Posterior cingulate gyrus (tissue), 11 donors: ENCODE results near the gene CIC.

ENCODE experiments used
- DNase-seq, 10 donors: peaks; one replicate each; pipeline versions ENCODE4 v3.0.0 to v3.0.0-alpha.2; 2020 to 2021; ENCODE audit warnings: mixed read lengths in 3 of 10
- intact Hi-C: fragments of 100-400 bp; cut with DNase I; formaldehyde crosslinking; loops from one replicate; pipeline ENCODE4 v1.15.1; 2023

Gene CIC

DNA sequence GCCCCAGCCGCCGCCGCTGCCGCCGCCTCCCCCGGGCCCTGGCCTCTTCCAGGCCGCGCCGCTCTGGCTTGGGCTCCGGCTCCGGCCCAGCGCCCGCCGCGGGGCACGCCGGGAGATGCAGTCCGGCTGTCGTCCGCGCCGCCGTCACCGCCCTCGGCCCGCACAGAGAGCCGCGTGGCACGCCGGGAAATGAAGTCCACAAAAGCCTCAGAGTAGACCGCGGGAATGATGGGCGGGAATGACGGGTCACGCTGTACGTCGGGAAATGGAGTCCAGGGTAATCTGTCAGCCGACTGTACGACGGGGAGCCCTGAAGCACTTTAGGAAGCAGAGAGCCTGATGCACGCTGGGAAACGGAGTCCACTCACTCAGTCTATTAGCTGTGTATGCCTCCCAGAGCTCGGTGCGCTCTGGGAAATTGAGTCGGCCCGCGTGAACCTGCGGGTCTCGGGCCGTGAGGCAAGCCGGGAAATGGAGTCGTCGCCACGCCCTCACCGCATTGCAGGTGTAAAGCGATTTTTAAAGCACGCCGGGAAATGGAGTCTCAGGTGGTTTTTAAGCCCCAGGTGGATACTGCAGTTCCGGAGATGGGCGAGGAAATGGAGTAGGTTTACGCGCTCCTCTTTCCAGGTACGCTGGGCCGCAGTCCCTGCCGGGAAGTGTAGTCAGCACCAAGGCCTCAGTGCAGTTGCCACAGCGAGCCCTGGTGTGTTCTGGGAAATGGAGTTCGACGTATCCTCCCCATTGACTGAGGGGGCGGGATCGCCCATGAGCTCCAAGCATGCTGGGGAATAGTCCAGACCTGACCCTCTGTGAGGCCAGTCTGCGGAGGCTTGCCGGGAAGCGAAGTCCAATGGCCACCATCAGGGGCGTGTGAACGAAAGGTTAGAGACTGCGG lies 26.3 kb upstream of the CIC start, which contains the start of gene GSK3A:
GSK3A (minus strand) TSS at position 91 of the 898 bp plus-strand sequence. CDS start 137 bp downstream, outside the sequence.
- intact Hi-C loops = loop anchor here (10.0 kb wide), 1 partner anchor 82 kb away; the partner anchor contains the start of gene MEGF8
- peak; percentile 98 to 100 (median 99) for DNase-seq

DNA sequence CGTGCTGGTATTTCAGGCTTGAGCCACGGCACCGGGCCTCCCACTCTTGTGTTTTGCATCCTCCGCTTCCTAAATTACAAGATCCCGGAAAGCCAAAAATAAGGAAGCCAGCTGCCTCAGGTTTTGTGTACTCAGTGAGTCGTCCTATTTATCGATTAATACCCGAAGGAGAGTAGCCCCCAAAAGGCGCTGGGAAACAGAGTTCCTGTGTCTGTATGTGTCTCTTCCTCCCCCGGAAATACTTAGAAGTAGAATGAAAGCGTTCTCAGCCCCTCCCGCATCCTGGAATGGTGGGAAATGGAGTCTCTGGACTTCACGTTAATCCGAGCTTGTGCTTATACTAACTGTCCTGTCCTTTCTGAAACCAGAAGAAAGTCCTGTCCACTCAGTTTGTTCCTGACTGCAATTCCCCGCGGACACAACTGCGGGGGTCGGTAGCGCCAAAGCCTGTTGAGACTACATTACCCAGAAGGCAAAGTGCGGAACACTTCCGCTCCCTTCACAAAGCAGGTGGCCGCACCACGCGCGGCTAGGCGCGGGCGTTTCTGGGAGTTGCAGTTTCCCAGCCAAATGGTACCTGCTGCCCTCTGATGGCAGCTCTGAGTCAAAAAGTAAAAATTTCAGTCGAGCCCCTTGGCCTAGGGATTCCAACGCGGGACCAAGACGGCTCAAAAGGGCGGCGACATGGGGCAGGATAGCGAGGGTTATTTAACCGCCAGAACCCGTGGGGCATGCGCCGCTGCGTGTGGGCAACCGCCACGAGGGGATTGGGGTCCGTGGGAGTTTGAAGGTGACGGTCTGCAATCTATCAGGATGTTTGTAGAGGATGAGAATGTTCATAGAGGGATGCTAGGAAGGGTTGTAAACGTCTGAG lies 24.5 kb upstream of the CIC start:
- intact Hi-C loops = loop anchor here (5.0 to 10.0 kb wide), 2 partner anchors 53 to 80 kb away; partner anchors contain the start of gene MEGF8

DNA sequence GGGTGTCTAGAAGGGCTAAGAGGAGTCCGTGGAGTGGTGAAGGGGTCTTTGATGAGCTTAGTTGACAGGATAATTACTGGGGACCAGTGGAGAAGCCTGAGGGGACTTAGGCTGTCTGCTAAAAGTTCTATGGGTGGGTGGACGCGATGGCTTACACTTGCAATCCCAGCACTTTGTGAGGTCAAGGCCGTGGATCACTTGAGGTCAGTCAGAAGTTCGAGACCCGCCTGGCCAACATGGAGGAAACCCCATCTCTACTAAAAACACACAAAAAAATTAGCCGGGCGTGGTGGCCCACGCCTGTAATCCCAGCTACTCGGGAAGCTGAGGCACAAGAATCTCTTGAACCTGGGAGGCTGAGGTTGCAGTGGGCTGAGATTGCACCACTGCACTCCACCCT lies 23.8 kb upstream of the CIC start:
- intact Hi-C loops = loop anchor here (5.0 to 10.0 kb wide), 2 partner anchors 52 to 80 kb away; partner anchors contain the start of gene MEGF8

More for the DNA sequence above, 24.5 kb upstream of the CIC start:
- peak; percentile 89 to 99 (median 92) for DNase-seq

DNA sequence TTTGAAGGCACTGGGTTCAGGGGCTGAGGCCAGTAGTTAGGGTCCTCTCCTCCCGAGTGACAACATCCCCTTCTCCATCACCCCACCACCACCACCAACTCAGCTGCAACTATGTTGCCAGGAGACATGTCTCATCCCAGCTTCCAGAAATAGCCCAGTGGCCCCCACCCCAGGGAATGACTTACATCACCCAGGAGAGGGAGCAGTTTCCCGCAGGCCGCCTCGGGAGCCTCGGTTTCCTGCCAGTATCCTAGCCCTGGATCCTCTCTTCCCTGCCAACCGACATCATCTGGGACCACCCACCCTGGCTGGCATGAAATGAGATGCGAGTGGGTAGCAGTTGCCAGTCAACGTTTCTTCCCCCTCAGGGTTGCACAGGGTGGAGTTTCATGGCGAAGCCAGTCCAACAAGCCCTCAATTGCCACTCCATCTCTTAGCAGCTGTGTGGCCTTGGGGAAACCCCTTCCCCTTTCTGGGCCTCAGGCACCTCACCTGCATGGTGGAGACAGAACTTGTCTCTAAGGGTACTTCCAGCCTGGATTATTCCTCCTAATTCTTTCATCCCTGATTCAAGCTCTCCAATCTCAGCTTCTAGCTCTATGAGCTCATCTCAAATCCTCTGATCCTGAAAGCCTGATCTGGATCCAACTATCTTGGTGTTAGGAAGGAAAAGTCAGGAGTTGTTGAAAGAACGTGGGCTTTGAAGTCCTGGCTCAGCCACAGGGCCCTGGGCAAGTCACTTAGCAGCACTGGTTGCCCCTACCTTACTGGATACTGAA lies 22.7 kb upstream of the CIC start:
- peak; percentile 75 to 99 (median 86) for DNase-seq
- intact Hi-C loops = loop anchor here (1.0 to 10.0 kb wide), 3 partner anchors 33 to 78 kb away; partner anchors contain the start of gene MEGF8

More for the DNA sequence above, 23.8 kb upstream of the CIC start:
- DNase-seq = no peak

DNA sequence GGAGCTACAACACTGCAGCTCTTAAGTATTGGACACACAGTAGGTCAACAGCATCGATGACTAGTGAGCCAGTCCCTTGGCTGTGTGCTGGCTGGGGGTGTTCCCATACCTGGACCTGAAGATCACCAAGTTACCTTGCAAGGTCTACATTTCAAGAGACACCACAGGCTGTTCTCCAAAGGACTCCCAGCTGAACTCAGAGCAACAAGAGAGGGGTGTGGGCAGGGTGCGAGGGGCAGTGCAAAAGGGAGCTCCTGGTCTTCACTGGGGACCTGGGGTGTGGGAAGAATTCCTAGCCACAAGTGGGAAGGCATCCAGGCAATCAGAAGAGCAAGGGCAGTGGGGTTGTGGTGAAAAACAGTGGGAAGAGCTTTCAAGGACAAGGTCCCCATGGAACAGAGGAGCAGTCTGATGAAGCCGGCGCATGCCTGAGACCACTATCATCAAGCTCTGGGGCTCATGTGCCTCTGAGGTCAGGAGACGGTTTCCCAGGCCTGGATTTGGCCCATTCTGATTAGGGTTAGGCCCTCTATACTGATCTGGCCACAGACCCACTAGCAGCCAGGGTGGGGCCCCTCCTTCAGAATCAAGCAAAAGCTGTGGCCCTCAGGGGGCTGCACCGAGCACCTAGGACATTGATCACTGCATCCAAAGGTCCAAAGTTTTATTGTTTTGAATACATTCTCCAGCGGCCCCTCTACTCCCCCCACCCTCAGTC lies 22.0 kb upstream of the CIC start:
- intact Hi-C loops = loop anchor here (1.0 to 10.0 kb wide), 3 partner anchors 32 to 78 kb away; partner anchors contain the start of gene MEGF8

DNA sequence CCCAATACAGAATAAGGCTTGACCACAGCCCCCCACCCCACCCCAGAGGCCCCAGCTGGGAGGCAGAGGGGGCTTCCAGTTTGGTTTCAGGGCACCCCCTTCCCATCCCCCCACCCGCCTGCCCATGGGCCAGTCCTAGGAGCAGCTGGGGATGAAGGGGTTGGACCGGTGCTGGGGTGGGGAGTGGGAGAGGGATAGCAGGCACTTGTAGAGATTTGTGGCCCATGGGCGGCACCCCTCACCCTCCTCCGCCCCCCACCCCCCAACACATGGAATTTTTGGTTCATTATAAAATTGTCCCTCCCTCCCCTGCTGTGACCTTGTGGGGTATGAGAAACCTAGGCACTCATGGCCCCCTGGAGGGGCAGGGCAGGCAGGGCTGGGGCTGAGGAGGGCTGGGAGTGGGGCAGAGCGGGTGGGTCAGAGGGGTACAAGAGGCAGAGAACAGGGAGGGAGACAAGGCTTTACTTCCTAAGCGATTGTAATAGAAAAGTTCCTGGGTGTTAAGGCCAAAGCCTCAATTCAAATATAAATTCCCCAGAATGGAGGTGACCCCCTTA lies 21.3 kb upstream of the CIC start:
- DNase-seq = peak in 1 of 10 donors; percentile 75
- intact Hi-C loops = loop anchor here (5.0 to 10.0 kb wide), 2 partner anchors 50 to 77 kb away; partner anchors contain the start of gene MEGF8

More for the DNA sequence above, 22.0 kb upstream of the CIC start:
- DNase-seq = no peak

DNA sequence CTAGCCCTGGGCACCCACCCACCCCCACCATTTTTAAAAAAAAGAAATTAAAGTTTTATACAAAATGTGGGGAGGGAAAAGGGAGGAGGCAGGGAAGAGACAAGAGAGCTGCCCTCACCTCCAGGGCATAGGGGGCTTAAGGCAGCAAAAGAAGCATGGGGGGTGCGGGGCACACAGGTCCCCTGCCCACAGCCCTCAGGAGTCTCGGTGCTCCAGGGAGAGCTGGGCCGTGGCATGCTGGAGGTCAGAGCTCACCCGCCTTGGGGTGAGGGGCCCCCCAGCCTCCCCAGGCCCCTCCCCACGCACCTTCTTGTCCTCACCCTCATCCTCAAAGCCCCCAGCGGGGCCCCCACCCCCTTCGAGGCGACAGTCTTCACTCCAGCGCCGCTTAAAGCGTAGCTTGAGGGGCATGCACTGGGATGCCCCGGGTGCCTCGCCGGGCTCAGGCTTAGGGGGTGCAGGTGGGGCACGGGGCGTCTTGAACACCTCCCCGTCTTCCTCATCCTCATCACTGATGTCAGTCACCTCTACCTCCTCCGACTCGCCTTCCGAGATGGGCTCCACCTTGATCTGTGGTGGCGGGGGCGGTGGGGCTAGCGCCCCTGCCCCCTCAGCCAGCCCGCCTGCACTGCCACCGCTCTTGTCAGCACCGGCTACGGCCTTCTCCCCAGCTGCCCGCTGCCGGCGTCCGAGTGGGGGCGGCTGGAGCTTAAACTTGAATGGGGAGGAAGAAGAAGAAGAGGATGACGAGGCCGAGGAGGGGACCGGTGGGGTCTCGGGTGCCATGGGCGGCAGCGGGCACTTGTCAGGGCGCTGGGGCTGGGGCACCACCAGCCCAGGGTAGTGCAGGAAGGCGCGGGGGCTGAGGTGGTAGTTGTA lies 20.5 kb upstream of the CIC start:
- DNase-seq = peak in 2 of 10 donors; percentile 89 to 91
- intact Hi-C loops = loop anchor here (5.0 to 10.0 kb wide), 2 partner anchors 49 to 76 kb away; partner anchors contain the start of gene MEGF8

DNA sequence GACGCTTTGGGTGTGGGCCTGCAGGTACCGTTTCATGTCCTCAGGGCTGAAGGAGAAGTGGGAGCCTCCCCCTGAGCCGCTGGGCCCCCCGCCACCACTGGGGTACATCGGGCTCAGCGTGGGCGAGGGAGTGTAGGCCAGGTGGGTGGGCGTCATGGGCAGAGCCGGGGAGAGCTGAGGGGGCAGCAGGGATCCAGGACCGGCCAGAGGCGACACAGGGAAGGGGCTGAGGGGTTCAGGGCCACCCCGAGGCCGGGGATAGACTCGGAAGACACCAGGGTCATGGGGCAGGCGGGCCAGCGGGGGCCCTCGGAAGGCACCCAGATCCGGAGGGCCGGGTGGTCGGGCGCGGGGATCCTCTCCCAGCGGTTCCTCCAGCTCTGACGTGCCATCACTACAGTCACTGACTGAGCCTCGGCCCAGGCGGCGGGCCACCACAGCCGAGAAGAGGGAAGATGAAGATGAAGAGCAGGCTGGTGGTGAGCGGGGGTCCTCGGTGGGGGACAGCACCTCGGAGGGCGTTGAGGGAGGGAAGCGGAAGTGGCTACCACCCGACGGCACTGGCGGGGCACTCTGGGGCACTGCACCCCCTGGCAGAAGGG lies 19.8 kb upstream of the CIC start:
- intact Hi-C loops = loop anchor here (5.0 to 10.0 kb wide), 2 partner anchors 48 to 76 kb away; partner anchors contain the start of gene MEGF8
- peak in 1 of 10 donors; percentile 68 for DNase-seq

DNA sequence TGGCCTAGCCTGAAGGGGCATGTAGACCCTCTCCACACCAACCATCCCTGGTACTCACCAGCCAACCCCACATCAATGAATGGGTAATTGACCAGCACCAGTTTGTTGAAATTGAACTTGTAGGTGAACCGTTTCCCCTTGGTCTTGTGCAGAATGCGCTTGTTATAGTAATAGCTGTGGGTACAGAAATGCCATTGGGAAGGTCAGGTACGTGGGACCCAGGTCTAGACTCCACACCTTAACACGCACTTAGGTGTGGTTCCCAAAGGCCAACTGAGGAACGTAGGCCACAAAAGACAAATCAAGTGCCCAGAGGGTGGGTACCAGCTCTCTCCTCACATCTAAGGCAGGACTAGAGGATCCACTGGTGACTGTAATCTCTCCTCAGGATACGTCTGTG lies 19.3 kb upstream of the CIC start:
- intact Hi-C loops = loop anchor here (5.0 to 10.0 kb wide), 2 partner anchors 48 to 75 kb away; partner anchors contain the start of gene MEGF8

DNA sequence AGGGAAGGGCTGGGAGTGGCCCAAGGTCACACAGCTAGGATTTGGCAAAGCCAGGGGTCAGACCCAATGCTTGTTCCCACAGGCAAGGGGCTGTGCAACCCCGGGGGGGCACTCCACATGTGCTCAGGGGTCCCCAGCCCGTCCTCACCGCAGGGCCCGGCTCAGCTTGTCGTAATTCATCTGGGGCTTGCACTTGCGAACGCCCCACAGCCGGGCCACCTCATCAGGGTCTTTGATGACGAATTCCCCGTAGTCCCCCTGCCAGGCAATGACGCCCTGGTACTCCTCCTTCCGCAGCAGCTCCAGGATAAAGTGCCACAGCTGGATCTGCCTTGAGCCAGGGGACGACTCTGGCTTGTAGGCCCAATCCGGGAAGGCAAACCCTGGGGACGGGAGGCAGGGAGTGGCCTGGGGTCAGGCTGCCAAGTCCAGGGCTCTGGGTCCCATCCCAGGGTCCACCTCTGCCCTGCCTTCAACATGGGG lies 18.8 kb upstream of the CIC start:
- intact Hi-C loops = no loop called here
- no peak for DNase-seq

More for the DNA sequence above, 19.3 kb upstream of the CIC start:
- no peak for DNase-seq

DNA sequence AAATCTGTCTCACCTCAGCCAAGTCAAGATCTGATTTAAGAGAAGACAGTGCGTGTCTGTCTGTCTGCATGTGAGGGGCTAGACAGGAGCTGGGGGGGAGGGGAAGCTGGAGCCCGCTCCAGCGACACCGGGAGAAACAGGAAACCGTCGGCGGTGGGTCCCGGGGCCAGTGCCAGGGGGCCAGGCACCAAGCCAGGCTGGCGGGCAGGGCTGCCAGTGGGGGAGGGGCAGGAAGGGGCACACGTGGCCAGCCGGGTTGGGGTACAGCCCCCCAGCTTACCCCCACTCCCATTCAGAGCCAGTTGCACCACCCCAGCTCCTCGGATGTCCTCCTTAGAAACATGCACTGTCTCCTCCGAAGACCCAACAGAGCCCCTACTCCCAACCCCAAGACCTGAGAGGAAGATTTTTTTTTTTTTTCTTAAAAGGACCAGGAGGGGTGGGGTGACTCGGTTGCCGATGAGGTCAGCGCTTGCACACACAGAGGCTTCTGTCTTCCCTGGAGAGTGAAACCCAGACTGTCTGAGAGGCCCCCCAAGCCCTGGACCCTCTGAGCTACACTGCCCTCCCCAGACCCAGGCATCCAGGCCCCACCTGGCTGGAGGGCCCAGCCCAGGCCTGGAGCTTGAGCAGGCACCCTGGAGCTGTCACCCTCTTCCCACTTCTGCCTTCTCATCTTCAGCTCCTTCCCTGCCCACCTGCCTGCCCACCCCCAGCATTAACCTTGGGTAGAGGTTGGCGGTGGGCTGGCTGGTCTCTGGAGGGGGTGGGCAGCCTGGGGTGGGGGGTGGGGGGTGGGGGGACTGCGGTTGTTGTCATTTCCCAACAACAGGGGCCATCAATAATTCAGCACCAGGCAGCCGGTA lies 18.2 kb upstream of the CIC start:
- DNase-seq = peak in 4 of 10 donors; percentile 36 to 89 (median 58)
- intact Hi-C loops = no loop called here

DNA sequence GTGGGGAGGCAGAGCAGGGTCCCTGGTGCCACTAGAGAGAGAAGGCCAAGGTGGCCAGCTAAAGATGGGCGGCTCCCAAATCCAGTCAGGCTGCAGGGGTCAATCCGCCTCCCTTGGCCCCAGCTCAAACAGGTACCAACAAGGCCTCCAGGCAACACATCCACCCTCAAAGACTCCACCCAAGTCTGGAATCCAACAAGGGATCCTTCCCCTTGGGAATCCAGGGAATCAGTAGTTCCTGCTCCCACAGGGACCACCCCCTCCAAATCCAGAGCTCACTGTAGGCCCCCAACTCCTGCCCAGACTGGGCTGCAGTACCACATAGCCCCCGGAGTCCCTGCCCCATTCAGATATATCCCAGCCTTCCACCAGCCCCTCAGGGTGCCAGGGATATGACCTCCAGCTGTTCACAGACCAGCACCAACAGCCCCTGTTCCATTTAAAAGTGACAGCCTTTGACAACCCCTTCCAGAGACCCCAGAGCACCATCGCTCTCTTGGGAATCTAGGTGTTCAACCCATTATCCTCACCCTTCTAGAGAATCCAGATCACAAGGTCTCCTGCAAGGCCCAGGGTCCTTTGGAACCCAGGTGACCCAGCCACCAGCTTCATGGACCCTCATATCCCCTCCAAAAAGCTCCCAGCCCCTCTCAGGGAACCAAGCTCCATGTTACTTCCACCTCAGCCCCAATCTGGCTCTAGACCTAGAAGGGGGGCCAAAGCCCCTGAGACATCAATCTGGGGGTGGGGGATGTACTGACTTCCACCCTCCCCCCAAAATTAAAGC lies 17.3 kb upstream of the CIC start:
- no peak for DNase-seq
- intact Hi-C loops = no loop called here

DNA sequence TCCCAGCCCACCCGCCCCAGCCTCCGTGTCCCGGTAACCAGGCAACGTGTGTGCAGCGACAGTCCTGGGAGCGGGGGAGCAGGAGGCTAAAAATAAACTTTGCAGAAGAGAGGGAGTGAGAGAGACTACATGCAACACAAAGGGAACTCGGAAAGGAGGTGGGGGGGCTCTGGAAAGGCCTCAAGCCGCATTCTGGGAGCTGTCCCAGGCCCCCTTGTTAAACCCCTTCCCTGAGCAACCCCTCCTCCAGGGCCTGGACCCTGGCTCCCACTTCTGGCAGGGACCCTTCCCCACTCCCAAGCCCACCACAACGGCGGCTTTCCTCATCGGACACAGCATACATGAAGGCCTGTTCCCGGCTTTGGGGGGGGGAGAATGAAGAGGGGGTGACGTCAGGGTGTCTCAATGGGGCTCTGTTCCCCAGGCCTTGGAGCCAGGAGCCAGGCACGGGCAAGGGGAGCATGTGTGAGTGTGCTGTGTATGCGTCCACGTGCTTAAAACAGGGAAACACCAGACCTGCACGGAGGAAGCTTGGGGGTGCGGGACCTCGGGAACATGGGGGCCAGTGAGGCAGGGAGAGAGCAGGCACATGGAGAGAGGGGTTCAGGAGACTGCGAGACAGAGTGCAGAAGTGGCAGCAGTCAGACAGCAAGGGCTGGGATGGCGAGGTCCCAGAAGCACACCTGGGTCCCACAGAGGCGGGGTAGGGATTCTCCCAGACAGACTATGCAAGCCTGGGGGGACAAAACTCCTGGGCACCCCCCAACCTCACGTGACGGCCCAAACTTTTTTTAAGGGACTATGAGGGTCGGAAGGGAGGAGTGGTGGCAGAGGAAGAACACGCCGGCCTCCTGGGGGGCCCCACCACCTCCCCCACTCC lies 16.4 kb upstream of the CIC start:
- DNase-seq = peak; percentile 68 to 97 (median 82)
- intact Hi-C loops = no loop called here
